Natural killer cell (primary cell): ENCODE measurements around the gene KRT5. TPM values are rescaled to one million over a fixed set of nuclear protein-coding genes. Genes with fewer than 3 reads are reported as not detected.

Source experiments
- ATAC-seq, 3 donors: fragments of 150-1000 bp in 2 of 3; fragments of 200-7000 bp in 1 of 3; cut with Tn5 transposase; 1 replicate in 1 of 3; 2 replicates in 2 of 3; pipeline ENCODE4 v1.10.0; 2021; ENCODE audit warnings: mild to moderate bottlenecking in 2 of 3, moderate library complexity in 2 of 3
- DNase-seq, 2 donors: peaks; one replicate each; pipeline versions ENCODE4 v3.0.0 to v3.0.0-alpha.2; 2013 to 2021; ENCODE audit warnings: mixed read lengths in 1 of 2
- H3K27ac ChIP-seq: one replicate; pipeline ENCODE4 v1.5.1; 2013; ENCODE audit warnings: mild to moderate bottlenecking, low read length
- H3K27me3 ChIP-seq: one replicate; pipeline ENCODE4 v1.6.1; 2013; ENCODE audit warnings: low read length; ENCODE audit not compliant: control insufficient read depth, insufficient read depth
- H3K36me3 ChIP-seq: one replicate; pipeline ENCODE4 v1.6.1; 2013; ENCODE audit warnings: low read length; ENCODE audit not compliant: control insufficient read depth, insufficient read depth
- H3K4me1 ChIP-seq: one replicate; pipeline ENCODE4 v1.6.1; 2013; ENCODE audit warnings: low read length; ENCODE audit not compliant: control insufficient read depth, insufficient read depth
- H3K4me3 ChIP-seq: one replicate; pipeline ENCODE4 v1.5.1; 2013; ENCODE audit warnings: low read length
- H3K9me3 ChIP-seq: one replicate; pipeline ENCODE4 v1.6.1; 2013; ENCODE audit warnings: low read length; ENCODE audit not compliant: control insufficient read depth, insufficient read depth
- H3K27ac Mint-ChIP-seq, 2 donors: one replicate each; pipeline ENCODE4 v1.8.0; 2022; ENCODE audit warnings: mild to moderate bottlenecking in 2 of 2, mixed read lengths in 2 of 2, moderate library complexity in 1 of 2
- H3K27me3 Mint-ChIP-seq, 2 donors: one replicate each; pipeline ENCODE4 v1.8.0; 2022; ENCODE audit warnings: low read depth in 2 of 2, mixed read lengths in 2 of 2
- H3K36me3 Mint-ChIP-seq: one replicate; pipeline ENCODE4 v1.8.0; 2022; ENCODE audit warnings: mixed read lengths
- H3K4me1 Mint-ChIP-seq, 2 donors: one replicate each; pipeline ENCODE4 v1.8.0; 2022; ENCODE audit warnings: mixed read lengths in 2 of 2
- H3K4me3 Mint-ChIP-seq: one replicate; pipeline ENCODE4 v1.8.0; 2022; ENCODE audit warnings: mild to moderate bottlenecking, moderate library complexity, mixed read lengths
- H3K9me3 Mint-ChIP-seq, 2 donors: one replicate each; pipeline ENCODE4 v1.8.0; 2022; ENCODE audit warnings: mixed read lengths in 2 of 2
- WGBS: methylation state at CpG from one replicate; pipeline ENCODE4 v1.1.7; 2013; ENCODE audit warnings: missing lambda C conversion rate; ENCODE audit not compliant: insufficient coverage; 5-methylcytosine and 5-hydroxymethylcytosine counted together
- intact Hi-C: fragments of 100-400 bp; cut with micrococcal nuclease; formaldehyde crosslinking; loops from one replicate; pipeline ENCODE4 v1.14.2; 2022
- total RNA-seq, 4 donors: library from RNA; stranded (reverse); fragments of 120-200 nt in 1 of 4; gene quantifications; one replicate each; pipeline versions ENCODE4 v1.2.3 to v1.2.4, GENCODE V29; 2013 to 2022
- TF ChIP-seq, protein P1 (sequence below): fragments of 200-600 bp; IDR thresholded peaks from one replicate; pipeline ENCODE4 v1.8.0; 2022; ENCODE audit warnings: antibody characterized with exemption

KRT5 gene
- total RNA-seq, 3 donors from 2014 or later (not counting 1 experiment from before 2014, with no cell fraction given), result 0.40 to 0.70 TPM; not detected in 1

DNA sequence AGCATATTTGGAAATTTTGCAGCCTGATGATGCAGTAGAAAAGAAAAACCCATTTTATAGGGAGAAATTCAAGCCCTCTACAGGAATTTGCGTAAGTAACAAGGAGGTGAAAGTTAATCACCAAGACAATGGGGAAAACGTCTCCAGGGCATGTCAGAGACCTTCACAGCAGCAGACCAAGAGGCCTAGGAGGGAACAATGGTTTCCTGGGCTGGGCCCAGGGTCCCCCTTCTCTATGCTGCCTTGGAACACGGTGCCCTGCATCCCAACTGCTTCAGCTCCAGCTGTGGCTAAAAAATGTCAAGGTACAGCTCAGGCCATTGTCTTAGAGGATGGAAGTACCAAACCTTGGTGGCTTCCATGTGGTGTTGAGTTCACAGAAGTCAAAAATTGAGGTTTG, 40.1 kb downstream of the KRT5 start:
- no peak for ATAC-seq
- H3K4me3 Mint-ChIP-seq, result no peak overlapping the region
- H3K27me3 Mint-ChIP-seq, result peaks cover 24 to 31% of the 10 kb centered on the region in 2 donors
- no peaks in the 10 kb centered on the region for H3K4me1 ChIP-seq
- no peak for DNase-seq
- H3K9me3 Mint-ChIP-seq, result peaks cover 2 to 3% of the 10 kb centered on the region in 2 donors
- H3K27me3 ChIP-seq, result peaks cover 4% of the 10 kb centered on the region
- H3K36me3 Mint-ChIP-seq, result peaks cover 8% of the 10 kb centered on the region
- no peaks in the 10 kb centered on the region for H3K9me3 ChIP-seq
- no peak overlapping the region for H3K27ac Mint-ChIP-seq
- no peaks in the 10 kb centered on the region for H3K36me3 ChIP-seq
- H3K27ac ChIP-seq, result no peak overlapping the region
- 57% methylated on average over 3 of the region's 3 CpGs for WGBS
- H3K4me1 Mint-ChIP-seq, result no peaks in the 10 kb centered on the region
- no peak overlapping the region for H3K4me3 ChIP-seq
- intact Hi-C loops, result no loop called here
- TF ChIP-seq, protein P1, sequence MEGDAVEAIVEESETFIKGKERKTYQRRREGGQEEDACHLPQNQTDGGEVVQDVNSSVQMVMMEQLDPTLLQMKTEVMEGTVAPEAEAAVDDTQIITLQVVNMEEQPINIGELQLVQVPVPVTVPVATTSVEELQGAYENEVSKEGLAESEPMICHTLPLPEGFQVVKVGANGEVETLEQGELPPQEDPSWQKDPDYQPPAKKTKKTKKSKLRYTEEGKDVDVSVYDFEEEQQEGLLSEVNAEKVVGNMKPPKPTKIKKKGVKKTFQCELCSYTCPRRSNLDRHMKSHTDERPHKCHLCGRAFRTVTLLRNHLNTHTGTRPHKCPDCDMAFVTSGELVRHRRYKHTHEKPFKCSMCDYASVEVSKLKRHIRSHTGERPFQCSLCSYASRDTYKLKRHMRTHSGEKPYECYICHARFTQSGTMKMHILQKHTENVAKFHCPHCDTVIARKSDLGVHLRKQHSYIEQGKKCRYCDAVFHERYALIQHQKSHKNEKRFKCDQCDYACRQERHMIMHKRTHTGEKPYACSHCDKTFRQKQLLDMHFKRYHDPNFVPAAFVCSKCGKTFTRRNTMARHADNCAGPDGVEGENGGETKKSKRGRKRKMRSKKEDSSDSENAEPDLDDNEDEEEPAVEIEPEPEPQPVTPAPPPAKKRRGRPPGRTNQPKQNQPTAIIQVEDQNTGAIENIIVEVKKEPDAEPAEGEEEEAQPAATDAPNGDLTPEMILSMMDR, result no peak

DNA sequence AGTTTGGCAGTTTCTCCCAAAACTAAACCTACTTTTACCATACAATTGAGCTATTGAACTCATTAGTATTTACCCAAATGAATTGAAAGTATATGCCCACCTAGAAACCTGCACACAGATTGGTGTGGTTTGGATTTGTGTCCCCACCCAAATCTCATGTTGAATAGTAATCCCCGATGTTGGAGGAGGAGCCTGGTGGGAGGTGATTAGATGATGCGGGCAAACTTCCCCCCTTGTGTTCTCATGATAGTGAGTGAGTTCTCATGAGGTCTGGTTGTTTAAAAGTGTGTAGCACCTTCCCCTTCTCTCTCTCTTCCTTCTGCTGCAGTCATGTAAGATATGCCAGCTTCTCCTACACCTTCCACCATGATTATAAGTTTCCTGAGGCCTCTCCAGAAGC, 42.5 kb downstream of the KRT5 start:
- Histone ChIP-seq H3K4me1 (no peaks in the 10 kb centered on the region), H3K4me3 (no peak overlapping the region), H3K27me3 (peaks cover 2% of the 10 kb centered on the region), H3K27ac (no peak overlapping the region), H3K9me3 (no peaks in the 10 kb centered on the region), H3K36me3 (no peaks in the 10 kb centered on the region)
- no peak for DNase-seq
- no peaks in the 10 kb centered on the region for H3K9me3 Mint-ChIP-seq
- 86% methylated on average over 1 of the region's 2 CpGs for WGBS
- no peak overlapping the region for H3K4me3 Mint-ChIP-seq
- no peak overlapping the region for H3K27ac Mint-ChIP-seq
- no peaks in the 10 kb centered on the region for H3K4me1 Mint-ChIP-seq
- no peaks in the 10 kb centered on the region for H3K36me3 Mint-ChIP-seq
- TF ChIP-seq, protein P1, result no peak
- peaks cover 0 to 10% of the 10 kb centered on the region in 2 donors for H3K27me3 Mint-ChIP-seq
- ATAC-seq, result no peak
- intact Hi-C loops, result no loop called here

- Histone ChIP-seq H3K27ac (no peak overlapping the region), H3K36me3 (no peaks in the 10 kb centered on the region), H3K27me3 (peaks cover 2% of the 10 kb centered on the region), H3K4me3 (no peak overlapping the region), H3K4me1 (no peaks in the 10 kb centered on the region), H3K9me3 (no peaks in the 10 kb centered on the region)
- DNase-seq, result no peak
- peaks cover 0 to 3% of the 10 kb centered on the region in 2 donors for H3K27me3 Mint-ChIP-seq
- H3K4me3 Mint-ChIP-seq, result no peak overlapping the region
- TF ChIP-seq, protein P1, result no peak
- intact Hi-C loops, result no loop called here
- ATAC-seq, result no peak
- no peaks in the 10 kb centered on the region for H3K9me3 Mint-ChIP-seq
- 100% methylated on average over 1 of the region's 2 CpGs for WGBS
- H3K36me3 Mint-ChIP-seq, result no peaks in the 10 kb centered on the region
- H3K4me1 Mint-ChIP-seq, result no peaks in the 10 kb centered on the region
- H3K27ac Mint-ChIP-seq, result no peak overlapping the region
These were observed 46.0 kb downstream of the KRT5 start for GRCh38 chr12:52474212-52474611.

- intact Hi-C loops, result no loop called here
- H3K4me3 Mint-ChIP-seq, result no peak within 1 kb of the TSS
- 79% methylated on average over 4 of the region's 4 CpGs for WGBS
- TF ChIP-seq, protein P1, result no peak
- H3K4me1 ChIP-seq, result no peaks in the 10 kb centered on the region
- no peaks in the 10 kb centered on the region for H3K9me3 ChIP-seq
- H3K27ac Mint-ChIP-seq, result no peak within 1 kb of the TSS
- H3K4me3 ChIP-seq, result no peak within 1 kb of the TSS
- no peaks in the 10 kb centered on the region for H3K36me3 ChIP-seq
- H3K36me3 Mint-ChIP-seq, result no peaks in the 10 kb centered on the region
- H3K27ac ChIP-seq, result no peak within 1 kb of the TSS
- peaks cover 2% of the 10 kb centered on the region for H3K27me3 ChIP-seq
- no peak for ATAC-seq
- DNase-seq, result no peak
- H3K9me3 Mint-ChIP-seq, result no peaks in the 10 kb centered on the region
- H3K27me3 Mint-ChIP-seq, result peaks cover 0 to 3% of the 10 kb centered on the region in 2 donors
- no peaks in the 10 kb centered on the region for H3K4me1 Mint-ChIP-seq
These were observed 46.4 kb downstream of the KRT5 start, which contains the start of gene KRT6C for GRCh38 chr12:52473768-52474167. KRT6C (minus strand) TSS chr12:52473805; CDS start chr12:52473737, 68 bp downstream.
